Trophoblast cell (in vitro differentiated cells and primary cell): ENCODE measurements around the gene CCNI2.
"Not testable (repeated sequence)": the region's sequence is repeated elsewhere in the genome, so short reads cannot be mapped to it uniquely, and the experiment has no call there.

Experiments used
- DNase-seq, 2 donors: peaks; one replicate each; pipeline ENCODE4 v3.0.0-alpha.2; 2016
- H2AFZ ChIP-seq: 2 replicates; pipeline ENCODE4 v1.6.1; 2013; ENCODE audit warnings: low read length, moderate library complexity, mild to moderate bottlenecking; ENCODE audit not compliant: insufficient read depth, poor library complexity
- H2AK5ac ChIP-seq: 2 replicates; pipeline ENCODE4 v1.6.1; 2013; ENCODE audit warnings: mild to moderate bottlenecking, low read length
- H2BK120ac ChIP-seq: 2 replicates; pipeline ENCODE4 v1.6.1; 2013; ENCODE audit warnings: low read length, mild to moderate bottlenecking, moderate library complexity; ENCODE audit not compliant: insufficient read depth, poor library complexity
- H2BK12ac ChIP-seq: 2 replicates; pipeline ENCODE4 v1.6.1; 2013; ENCODE audit warnings: mild to moderate bottlenecking, low read length, moderate library complexity
- H2BK5ac ChIP-seq: 2 replicates; pipeline ENCODE4 v1.6.1; 2013; ENCODE audit warnings: low read length, low read depth, moderate library complexity, mild to moderate bottlenecking; ENCODE audit not compliant: poor library complexity
- H3K14ac ChIP-seq: 2 replicates; pipeline ENCODE4 v1.6.1; 2013; ENCODE audit warnings: mild to moderate bottlenecking, low read length
- H3K18ac ChIP-seq: 2 replicates; pipeline ENCODE4 v1.6.1; 2013; ENCODE audit warnings: mild to moderate bottlenecking, low read length
- H3K23ac ChIP-seq: 2 replicates; pipeline ENCODE4 v1.6.1; 2013; ENCODE audit warnings: low read length
- H3K27ac ChIP-seq: 2 replicates; pipeline ENCODE4 v1.5.1; 2013; ENCODE audit warnings: low read depth, mild to moderate bottlenecking, inconsistent platforms, low read length, moderate library complexity
- H3K27me3 ChIP-seq: 2 replicates; pipeline ENCODE4 v1.6.1; 2013; ENCODE audit warnings: inconsistent platforms, mild to moderate bottlenecking, low read length, moderate library complexity; ENCODE audit not compliant: insufficient read depth
- H3K36me3 ChIP-seq, 2 experiments: 1 replicate in 1 of 2; 2 replicates in 1 of 2; pipeline ENCODE4 v1.6.1; 2013; ENCODE audit warnings: low read length in 2 of 2, mild to moderate bottlenecking in 2 of 2, moderate library complexity in 1 of 2; ENCODE audit not compliant: insufficient read depth in 2 of 2, control insufficient read depth in 1 of 2
- H3K4ac ChIP-seq: 2 replicates; pipeline ENCODE4 v1.6.1; 2013; ENCODE audit warnings: low read depth, mild to moderate bottlenecking, low read length, moderate library complexity
- H3K4me1 ChIP-seq, 2 experiments: 1 replicate in 1 of 2; 2 replicates in 1 of 2; pipeline ENCODE4 v1.6.1; 2013; ENCODE audit warnings: low read length in 2 of 2, mild to moderate bottlenecking in 2 of 2, moderate library complexity in 1 of 2; ENCODE audit not compliant: insufficient read depth in 2 of 2, control insufficient read depth in 1 of 2
- H3K4me2 ChIP-seq: 2 replicates; pipeline ENCODE4 v1.6.1; 2013; ENCODE audit warnings: inconsistent platforms, mild to moderate bottlenecking, low read length, moderate library complexity
- H3K4me3 ChIP-seq: 2 replicates; pipeline ENCODE4 v1.5.1; 2013; ENCODE audit warnings: mild to moderate bottlenecking, low read depth, low read length, inconsistent platforms
- H3K79me1 ChIP-seq: one replicate; pipeline ENCODE4 v1.6.1; 2013; ENCODE audit warnings: low read length
- H3K79me2 ChIP-seq: 2 replicates; pipeline ENCODE4 v1.6.1; 2013; ENCODE audit warnings: low read length, mild to moderate bottlenecking; ENCODE audit not compliant: control insufficient read depth, insufficient read depth, poor library complexity
- H3K9ac ChIP-seq: 2 replicates; pipeline ENCODE4 v1.6.1; 2013; ENCODE audit warnings: mild to moderate bottlenecking, low read length
- H3K9me3 ChIP-seq: 2 replicates; pipeline ENCODE4 v1.6.1; 2013; ENCODE audit warnings: low read depth, mild to moderate bottlenecking, control low read depth, inconsistent platforms, low read length; ENCODE audit not compliant: insufficient read depth
- H4K12ac ChIP-seq: 2 replicates; pipeline ENCODE4 v1.6.1; 2013; ENCODE audit warnings: low read depth, mild to moderate bottlenecking, low read length, moderate library complexity
- H4K8ac ChIP-seq: 2 replicates; pipeline ENCODE4 v1.6.1; 2013; ENCODE audit warnings: low read depth, mild to moderate bottlenecking, low read length, moderate library complexity
- H4K91ac ChIP-seq: one replicate; pipeline ENCODE4 v1.6.1; 2013; ENCODE audit warnings: low read depth, mild to moderate bottlenecking, low read length, moderate library complexity
- WGBS: extraction: QIAGEN DNeasy Blood & Tissue Kit; methylation state at CpG from one replicate; pipeline ENCODE4 v1.1.7; 2013; ENCODE audit warnings: missing lambda C conversion rate; ENCODE audit not compliant: insufficient read length, insufficient coverage; ENCODE audit errors: extremely low coverage; 5-methylcytosine and 5-hydroxymethylcytosine counted together

CCNI2 gene

GRCh38 chr5:132802044-132802684 is 54.9 kb downstream of the CCNI2 start:
- no peaks in the 10 kb centered on the region for H3K9me3 ChIP-seq
- H3K79me1 ChIP-seq = peaks cover 21% of the 10 kb centered on the region
- no peak overlapping the region for H3K4ac ChIP-seq
- H3K14ac ChIP-seq = no peak overlapping the region
- no peak overlapping the region for H3K4me2 ChIP-seq
- peak overlapping the region; percentile 26 for H4K91ac ChIP-seq
- no peak for DNase-seq
- no peak overlapping the region for H3K4me3 ChIP-seq
- H3K18ac ChIP-seq = no peak overlapping the region
- H2BK120ac ChIP-seq = peak overlapping the region; percentile 20
- H3K79me2 ChIP-seq = no peaks in the 10 kb centered on the region
- H2AFZ ChIP-seq = no peak overlapping the region
- peak overlapping the region; percentile 22 for H4K8ac ChIP-seq
- peaks cover 13% of the 10 kb centered on the region in 2 experiments for H3K4me1 ChIP-seq
- H3K23ac ChIP-seq = no peak overlapping the region
- H2BK5ac ChIP-seq = peak overlapping the region; percentile 36
- H3K36me3 ChIP-seq = no peaks in the 10 kb centered on the region
- no CpG with 5 or more reads among the region's 5 CpGs for WGBS
- H4K12ac ChIP-seq = no peak overlapping the region
- H2BK12ac ChIP-seq = peak overlapping the region; percentile 66
- no peaks in the 10 kb centered on the region for H3K27me3 ChIP-seq
- no peak overlapping the region for H2AK5ac ChIP-seq
- no peak overlapping the region for H3K9ac ChIP-seq
- H3K27ac ChIP-seq = no peak overlapping the region

- WGBS = no CpG with 5 or more reads among the region's 5 CpGs
- H2BK12ac ChIP-seq = peak overlapping the region; percentile 33
- not testable (repeated sequence) for H3K27me3 ChIP-seq, H2AFZ ChIP-seq, H3K14ac ChIP-seq, H3K18ac ChIP-seq, H2BK120ac ChIP-seq, H3K4me2 ChIP-seq, H4K91ac ChIP-seq, H3K79me2 ChIP-seq, H3K27ac ChIP-seq, H3K4ac ChIP-seq, H3K36me3 ChIP-seq, DNase-seq, H3K9ac ChIP-seq, H4K8ac ChIP-seq, H2BK5ac ChIP-seq, H3K4me3 ChIP-seq, H4K12ac ChIP-seq, H3K9me3 ChIP-seq, H2AK5ac ChIP-seq, H3K23ac ChIP-seq
- H3K79me1 ChIP-seq = peaks cover 23% of the 10 kb centered on the region
- H3K4me1 ChIP-seq = peaks cover 16 to 17% of the 10 kb centered on the region in 2 experiments
These were observed 55.5 kb downstream of the CCNI2 start for GRCh38 chr5:132802685-132803066.
